ENCODE data around the gene CCDC141.

CCDC141 gene

GRCh38 chr2:178899656-178900055 lies 150.3 kb downstream of the CCDC141 start:
- no peak for DNase-seq

- DNase-seq, result no peak
Observed at GRCh38 chr2:178895872-178896271, 154.1 kb downstream of the CCDC141 start.

- no peak for DNase-seq
Observed at GRCh38 chr2:178895171-178895570, 154.8 kb downstream of the CCDC141 start.

- no peak for DNase-seq
Observed at GRCh38 chr2:178892751-178893625, 156.9 kb downstream of the CCDC141 start.

GRCh38 chr2:178891959-178892485 lies 157.9 kb downstream of the CCDC141 start:
- DNase-seq, result no peak

- DNase-seq, result peak; percentile 64 to 69
Observed at GRCh38 chr2:178891265-178891958, 158.5 kb downstream of the CCDC141 start.

GRCh38 chr2:178886006-178886405 lies 163.9 kb downstream of the CCDC141 start:
- no peak for DNase-seq

GRCh38 chr2:178884440-178884839 lies 165.5 kb downstream of the CCDC141 start:
- DNase-seq, result no peak

GRCh38 chr2:178882666-178883440 lies 167.1 kb downstream of the CCDC141 start:
- DNase-seq, result no peak

GRCh38 chr2:178881075-178881474 lies 168.9 kb downstream of the CCDC141 start:
- DNase-seq, result no peak

GRCh38 chr2:178880257-178880656 lies 169.7 kb downstream of the CCDC141 start:
- DNase-seq, result no peak

GRCh38 chr2:178877874-178878273 lies 172.1 kb downstream of the CCDC141 start:
- DNase-seq, result no peak

GRCh38 chr2:178874529-178875240 lies 175.3 kb downstream of the CCDC141 start:
- no peak for DNase-seq

- DNase-seq, result no peak
Observed at GRCh38 chr2:178873912-178874311, 176.0 kb downstream of the CCDC141 start.

GRCh38 chr2:178871536-178871935 lies 178.4 kb downstream of the CCDC141 start:
- DNase-seq, result no peak

- DNase-seq, result no peak
Observed at GRCh38 chr2:178870703-178871102, 179.2 kb downstream of the CCDC141 start.

- DNase-seq, result no peak
Observed at GRCh38 chr2:178865999-178866398, 183.9 kb downstream of the CCDC141 start.

- no peak for DNase-seq
Observed at GRCh38 chr2:178865146-178865936, 184.6 kb downstream of the CCDC141 start.

- no peak for DNase-seq
Observed at GRCh38 chr2:178863856-178864620, 185.9 kb downstream of the CCDC141 start.

GRCh38 chr2:178863130-178863855 lies 186.6 kb downstream of the CCDC141 start:
- no peak for DNase-seq

All from stimulated activated CD4-positive, alpha-beta T cell treated with anti-CD3 and anti-CD28 coated beads, Interleukin-2, amount 100 ng/mL, for 24 hours (primary cell).